GM21825 (cell line): ENCODE measurements around the gene ZNF41.

Experiments
- ATAC-seq: cut with Tn5 transposase; IDR thresholded peaks from one replicate; pipeline ENCODE4 v1.9.1; 2021; ENCODE audit warnings: mild to moderate bottlenecking, moderate library complexity; ENCODE audit not compliant: unreplicated experiment

Gene ZNF41

DNA sequence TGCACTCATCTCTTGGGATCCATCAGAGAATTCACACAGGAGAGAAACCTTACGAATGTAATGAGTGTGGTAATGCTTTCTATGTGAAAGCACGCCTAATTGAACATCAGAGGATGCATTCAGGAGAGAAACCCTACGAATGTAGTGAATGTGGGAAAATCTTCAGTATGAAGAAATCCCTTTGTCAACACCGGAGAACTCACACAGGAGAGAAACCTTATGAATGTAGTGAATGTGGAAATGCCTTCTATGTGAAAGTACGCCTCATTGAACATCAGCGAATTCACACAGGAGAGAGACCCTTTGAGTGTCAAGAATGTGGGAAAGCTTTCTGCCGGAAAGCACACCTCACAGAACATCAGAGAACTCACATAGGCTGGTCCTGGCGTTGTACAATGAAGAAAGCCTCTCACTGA is 69.8 kb downstream of the ZNF41 start:
- ATAC-seq = no peak
